ENCODE data around the gene SPINT4. TPM values are rescaled to one million over a fixed set of nuclear protein-coding genes. Genes with fewer than 3 reads are reported as not detected.
A peak's percentile ranks its signal among the peaks of the same experiment; 100 is the strongest.

Gene SPINT4
- total RNA-seq, 2 donors from 2014 or later: not detected

GRCh38 chr20:45775411-45775810 is 53.3 kb downstream of the SPINT4 start:
- no peak for DNase-seq
- no peak overlapping the region for H3K4me3 Mint-ChIP-seq
- Histone ChIP-seq H3K27ac (ENCODE audit: low read depth, low read length) (no peak overlapping the region), H3K4me1 (ENCODE audit: control insufficient read depth, insufficient read depth, low read length) (peaks cover 12% of the 10 kb centered on the region), H3K9ac (ENCODE audit: extremely low read depth, low read length, poor library complexity, severe bottlenecking) (no peak overlapping the region), H3K4me3 (ENCODE audit: low read length) (no peak overlapping the region), H3K36me3 (ENCODE audit: control insufficient read depth, insufficient read depth, low read length) (no peaks in the 10 kb centered on the region), H3K9me3 (ENCODE audit: control insufficient read depth, low read length) (no peaks in the 10 kb centered on the region), H3K27me3 (ENCODE audit: control insufficient read depth, insufficient read depth, low read length, poor library complexity, severe bottlenecking) (no peaks in the 10 kb centered on the region)
- H3K9me3 Mint-ChIP-seq: no peaks in the 10 kb centered on the region
- H3K27ac Mint-ChIP-seq: peak overlapping the region; percentile 9
- H3K4me1 Mint-ChIP-seq: peaks cover 19% of the 10 kb centered on the region
- TF ChIP-seq, protein P1, sequence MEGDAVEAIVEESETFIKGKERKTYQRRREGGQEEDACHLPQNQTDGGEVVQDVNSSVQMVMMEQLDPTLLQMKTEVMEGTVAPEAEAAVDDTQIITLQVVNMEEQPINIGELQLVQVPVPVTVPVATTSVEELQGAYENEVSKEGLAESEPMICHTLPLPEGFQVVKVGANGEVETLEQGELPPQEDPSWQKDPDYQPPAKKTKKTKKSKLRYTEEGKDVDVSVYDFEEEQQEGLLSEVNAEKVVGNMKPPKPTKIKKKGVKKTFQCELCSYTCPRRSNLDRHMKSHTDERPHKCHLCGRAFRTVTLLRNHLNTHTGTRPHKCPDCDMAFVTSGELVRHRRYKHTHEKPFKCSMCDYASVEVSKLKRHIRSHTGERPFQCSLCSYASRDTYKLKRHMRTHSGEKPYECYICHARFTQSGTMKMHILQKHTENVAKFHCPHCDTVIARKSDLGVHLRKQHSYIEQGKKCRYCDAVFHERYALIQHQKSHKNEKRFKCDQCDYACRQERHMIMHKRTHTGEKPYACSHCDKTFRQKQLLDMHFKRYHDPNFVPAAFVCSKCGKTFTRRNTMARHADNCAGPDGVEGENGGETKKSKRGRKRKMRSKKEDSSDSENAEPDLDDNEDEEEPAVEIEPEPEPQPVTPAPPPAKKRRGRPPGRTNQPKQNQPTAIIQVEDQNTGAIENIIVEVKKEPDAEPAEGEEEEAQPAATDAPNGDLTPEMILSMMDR (conservative IDR thresholded peaks at IDR 0.05): no peak
- no peaks in the 10 kb centered on the region for H3K27me3 Mint-ChIP-seq (ENCODE audit: insufficient read depth)
- 93 to 94% methylated on average over 3 to 6 of the region's 6 CpGs for WGBS, 2 experiments (ENCODE audit: insufficient coverage in 1 of 2, insufficient read length in 1 of 2)
- H3K36me3 Mint-ChIP-seq (ENCODE audit: low read depth): no peaks in the 10 kb centered on the region

Small RNA genes within 50 kb of the gene (microRNA-seq; reads per million reads assigned to microRNA genes)
- 1.2 reads per million for gene MIR3617 (ENCODE audit: borderline microRNAs expressed)

Other genes with a start within 250 kb of the SPINT4 start
- not detected for gene SPINT3, start 206.7 kb upstream of the SPINT4 start, total RNA-seq
- gene WFDC6, start 182.9 kb upstream of the SPINT4 start, total RNA-seq: not detected
- gene EPPIN, start 174.9 kb upstream of the SPINT4 start, total RNA-seq: under 1 TPM in 1 of 2 donors, not detected in 1; 0.18 TPM
- gene WFDC8, start 143.1 kb upstream of the SPINT4 start, total RNA-seq: not detected
- not detected for gene WFDC10A, start 92.6 kb upstream of the SPINT4 start, total RNA-seq
- gene WFDC9, start 91.1 kb upstream of the SPINT4 start, total RNA-seq: not detected
- not detected for gene WFDC11, start 52.1 kb upstream of the SPINT4 start, total RNA-seq
- gene WFDC13, start 20.3 kb upstream of the SPINT4 start, total RNA-seq: not detected
- not detected for gene WFDC10B, start 17.3 kb upstream of the SPINT4 start, total RNA-seq
- under 1 TPM in 1 of 2 donors, not detected in 1; 0.66 TPM for gene WFDC3, start 69.5 kb downstream of the SPINT4 start, total RNA-seq
- gene DNTTIP1, start 69.6 kb downstream of the SPINT4 start, total RNA-seq: 10 to 100 TPM; 31.5 to 36.1 TPM
- 100 to 1,000 TPM; 139 to 216 TPM for gene UBE2C, start 90.3 kb downstream of the SPINT4 start, total RNA-seq
- gene TNNC2, start 105.0 kb downstream of the SPINT4 start, total RNA-seq: under 1 TPM in 1 of 2 donors, not detected in 1; 0.51 TPM
- gene SNX21, start 111.5 kb downstream of the SPINT4 start, total RNA-seq: 10 to 100 TPM; 18.0 to 18.8 TPM
- 10 to 100 TPM; 24.3 to 27.9 TPM for gene ACOT8, start 135.0 kb downstream of the SPINT4 start, total RNA-seq
- 1 to 10 TPM; 2.1 to 4.6 TPM for gene ZSWIM3, start 135.3 kb downstream of the SPINT4 start, total RNA-seq
- gene ZSWIM1, start 158.9 kb downstream of the SPINT4 start, total RNA-seq: 10 to 100 TPM; 11.6 to 12.5 TPM
- 1 to 10 TPM; 2.2 to 2.6 TPM for gene SPATA25, start 165.3 kb downstream of the SPINT4 start, total RNA-seq
- 1 to 10 TPM; 4.4 to 6.4 TPM for gene NEURL2, start 168.9 kb downstream of the SPINT4 start, total RNA-seq
- 10 to 100 TPM; 70.7 to 84.8 TPM for gene CTSA, start 169.0 kb downstream of the SPINT4 start, total RNA-seq
- 100 to 1,000 TPM in 1 of 2 donors, 10 to 100 TPM in 1; 92.1 to 123 TPM for gene PLTP, start 189.8 kb downstream of the SPINT4 start, total RNA-seq
- gene PCIF1, start 212.3 kb downstream of the SPINT4 start, total RNA-seq: 10 to 100 TPM; 22.0 to 34.5 TPM
- gene ZNF335, start 249.9 kb downstream of the SPINT4 start, total RNA-seq: 10 to 100 TPM; 18.3 to 21.0 TPM